Measurements from ENCODE around the gene LLGL2.

- TF ChIP-seq EZH2 (IDR thresholded peaks at IDR 0.05; ENCODE audit: low read depth): no peak
- no peak for TF ChIP-seq CTCF (conservative IDR thresholded peaks at IDR 0.05)
These were observed 31.1 kb upstream of the LLGL2 start for GRCh38 chr17:75494326-75494877.

All from PC-9 (cell line).